ENCODE results near the gene PTK7.

Gene PTK7

GRCh38 chr6:43185391-43185985 lies 109.4 kb downstream of the PTK7 start:
- Histone ChIP-seq H4K20me1 (ENCODE audit: insufficient read depth, low read length) (no peaks in the 10 kb centered on the region), H2AFZ (ENCODE audit: low read depth, low read length) (no peak overlapping the region), H3K9me3 (ENCODE audit: insufficient read depth, low read length) (no peaks in the 10 kb centered on the region), H3K9ac (ENCODE audit: low read length) (no peak overlapping the region), H3K4me1 (ENCODE audit: low read length) (peaks cover 12% of the 10 kb centered on the region), H3K79me2 (ENCODE audit: low read length) (peaks cover 13% of the 10 kb centered on the region), H3K4me2 (ENCODE audit: low read length) (no peak overlapping the region), H3K4me3 (ENCODE audit: low read length) (no peak overlapping the region), H3K36me3 (replicated peaks; ENCODE audit: low read depth, low read length) (peaks cover 39% of the 10 kb centered on the region), H3K27me3 (ENCODE audit: low read depth, low read length) (no peaks in the 10 kb centered on the region), H3K27ac (ENCODE audit: low read length) (no peak overlapping the region)
- TF ChIP-seq EZH2phosphoT487 (IDR thresholded peaks at IDR 0.05; ENCODE audit: low read depth) (no peak), CTCF (IDR thresholded peaks at IDR 0.05; ENCODE audit: low read depth, low read length) (no peak)

- no peak overlapping the region for H3K4me3 ChIP-seq (ENCODE audit: low read length)
- H3K79me2 ChIP-seq (ENCODE audit: low read length) = peaks cover 13% of the 10 kb centered on the region
- TF ChIP-seq CTCF (IDR thresholded peaks at IDR 0.05; ENCODE audit: low read depth, low read length) = no peak
- H3K9me3 ChIP-seq (ENCODE audit: insufficient read depth, low read length) = no peaks in the 10 kb centered on the region
- H3K4me1 ChIP-seq (ENCODE audit: low read length) = peaks cover 12% of the 10 kb centered on the region
- H4K20me1 ChIP-seq (ENCODE audit: insufficient read depth, low read length) = no peaks in the 10 kb centered on the region
- H3K36me3 ChIP-seq (replicated peaks; ENCODE audit: low read depth, low read length) = peaks cover 37% of the 10 kb centered on the region
- no peaks in the 10 kb centered on the region for H3K27me3 ChIP-seq (ENCODE audit: low read depth, low read length)
- no peak overlapping the region for H3K4me2 ChIP-seq (ENCODE audit: low read length)
- H3K27ac ChIP-seq (ENCODE audit: low read length) = no peak overlapping the region
- no peak overlapping the region for H3K9ac ChIP-seq (ENCODE audit: low read length)
- H2AFZ ChIP-seq (ENCODE audit: low read depth, low read length) = no peak overlapping the region
These were observed 109.9 kb downstream of the PTK7 start for GRCh38 chr6:43186019-43186418.

- Histone ChIP-seq H3K9ac (ENCODE audit: low read length) (no peak overlapping the region), H4K20me1 (ENCODE audit: insufficient read depth, low read length) (no peaks in the 10 kb centered on the region)
These were observed 110.6 kb downstream of the PTK7 start for GRCh38 chr6:43186706-43187105.

GRCh38 chr6:43187821-43188220 lies 111.7 kb downstream of the PTK7 start:
- no peaks in the 10 kb centered on the region for H3K27me3 ChIP-seq (ENCODE audit: low read depth, low read length)
- TF ChIP-seq CTCF (IDR thresholded peaks at IDR 0.05; ENCODE audit: low read depth, low read length) (no peak), EZH2phosphoT487 (IDR thresholded peaks at IDR 0.05; ENCODE audit: low read depth) (no peak)
- no peak overlapping the region for H3K4me2 ChIP-seq (ENCODE audit: low read length)
- H3K9ac ChIP-seq (ENCODE audit: low read length) = no peak overlapping the region
- no peaks in the 10 kb centered on the region for H4K20me1 ChIP-seq (ENCODE audit: insufficient read depth, low read length)
- H3K4me1 ChIP-seq (ENCODE audit: low read length) = peaks cover 5% of the 10 kb centered on the region
- H3K27ac ChIP-seq (ENCODE audit: low read length) = no peak overlapping the region
- H2AFZ ChIP-seq (ENCODE audit: low read depth, low read length) = no peak overlapping the region
- no peaks in the 10 kb centered on the region for H3K9me3 ChIP-seq (ENCODE audit: insufficient read depth, low read length)
- H3K4me3 ChIP-seq (ENCODE audit: low read length) = no peak overlapping the region
- peaks cover 35% of the 10 kb centered on the region for H3K36me3 ChIP-seq (replicated peaks; ENCODE audit: low read depth, low read length)
- peaks cover 7% of the 10 kb centered on the region; the same call in 1 of the 2 replicates for H3K79me2 ChIP-seq (ENCODE audit: low read length)

More at GRCh38 chr6:43186706-43187105, 110.6 kb downstream of the PTK7 start:
- peaks cover 8% of the 10 kb centered on the region for H3K4me1 ChIP-seq (ENCODE audit: low read length)
- no peaks in the 10 kb centered on the region for H3K9me3 ChIP-seq (ENCODE audit: insufficient read depth, low read length)
- TF ChIP-seq CTCF (IDR thresholded peaks at IDR 0.05; ENCODE audit: low read depth, low read length) (no peak), EZH2phosphoT487 (IDR thresholded peaks at IDR 0.05; ENCODE audit: low read depth) (no peak)
- no peaks in the 10 kb centered on the region for H3K27me3 ChIP-seq (ENCODE audit: low read depth, low read length)
- no peak overlapping the region for H3K27ac ChIP-seq (ENCODE audit: low read length)
- H3K4me3 ChIP-seq (ENCODE audit: low read length) = no peak overlapping the region
- no peak overlapping the region for H3K4me2 ChIP-seq (ENCODE audit: low read length)
- H2AFZ ChIP-seq (ENCODE audit: low read depth, low read length) = no peak overlapping the region
- H3K79me2 ChIP-seq (ENCODE audit: low read length) = peaks cover 13% of the 10 kb centered on the region
- H3K36me3 ChIP-seq (replicated peaks; ENCODE audit: low read depth, low read length) = peaks cover 35% of the 10 kb centered on the region
